Measurements from ENCODE around the gene NFATC2IP.
"Not testable (repeated sequence)": the region's sequence is repeated elsewhere in the genome, so short reads cannot be mapped to it uniquely, and the experiment has no call there.

Gene NFATC2IP

DNA sequence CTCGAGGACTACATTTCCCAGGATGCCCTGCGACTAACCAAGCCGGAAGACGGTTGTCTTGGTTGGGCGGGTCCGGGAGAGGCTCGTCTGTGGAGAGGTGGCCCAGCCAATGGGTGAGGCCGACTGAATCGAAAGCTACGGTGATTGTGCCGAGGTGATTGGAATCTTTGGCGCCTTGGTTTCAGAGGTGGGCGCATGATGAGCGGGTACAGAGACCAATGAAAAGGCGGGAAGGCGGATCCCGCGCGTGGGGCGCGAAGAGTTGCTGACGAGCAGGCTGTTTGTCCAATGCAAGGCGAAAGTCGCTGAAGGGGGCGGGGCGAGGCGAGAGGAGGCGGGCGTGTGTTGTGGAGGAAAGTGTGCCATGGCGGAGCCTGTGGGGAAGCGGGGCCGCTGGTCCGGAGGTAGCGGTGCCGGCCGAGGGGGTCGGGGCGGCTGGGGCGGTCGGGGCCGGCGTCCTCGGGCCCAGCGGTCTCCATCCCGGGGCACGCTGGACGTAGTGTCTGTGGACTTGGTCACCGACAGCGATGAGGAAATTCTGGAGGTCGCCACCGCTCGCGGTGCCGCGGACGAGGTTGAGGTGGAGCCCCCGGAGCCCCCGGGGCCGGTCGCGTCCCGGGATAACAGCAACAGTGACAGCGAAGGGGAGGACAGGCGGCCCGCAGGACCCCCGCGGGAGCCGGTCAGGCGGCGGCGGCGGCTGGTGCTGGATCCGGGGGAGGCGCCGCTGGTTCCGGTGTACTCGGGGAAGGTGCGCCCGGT, at the start of gene NFATC2IP:
Gene NFATC2IP (plus strand): TSS at position 290 of the 762 bp plus-strand sequence. CDS start 75 bp downstream, at position 365.
- peak; percentile 100 for DNase-seq

DNA sequence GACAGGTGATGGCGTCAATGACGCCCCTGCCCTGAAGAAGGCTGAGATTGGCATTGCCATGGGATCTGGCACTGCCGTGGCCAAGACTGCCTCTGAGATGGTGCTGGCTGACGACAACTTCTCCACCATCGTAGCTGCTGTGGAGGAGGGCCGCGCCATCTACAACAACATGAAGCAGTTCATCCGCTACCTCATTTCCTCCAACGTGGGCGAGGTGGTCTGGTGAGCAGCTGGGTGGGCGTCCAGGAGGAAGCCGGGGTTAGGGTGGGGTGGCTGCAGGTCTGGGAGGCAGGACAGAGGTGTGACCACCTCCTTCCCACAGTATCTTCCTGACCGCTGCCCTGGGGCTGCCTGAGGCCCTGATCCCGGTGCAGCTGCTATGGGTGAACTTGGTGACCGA, 48.9 kb upstream of the NFATC2IP start:
- no peak for DNase-seq

DNA sequence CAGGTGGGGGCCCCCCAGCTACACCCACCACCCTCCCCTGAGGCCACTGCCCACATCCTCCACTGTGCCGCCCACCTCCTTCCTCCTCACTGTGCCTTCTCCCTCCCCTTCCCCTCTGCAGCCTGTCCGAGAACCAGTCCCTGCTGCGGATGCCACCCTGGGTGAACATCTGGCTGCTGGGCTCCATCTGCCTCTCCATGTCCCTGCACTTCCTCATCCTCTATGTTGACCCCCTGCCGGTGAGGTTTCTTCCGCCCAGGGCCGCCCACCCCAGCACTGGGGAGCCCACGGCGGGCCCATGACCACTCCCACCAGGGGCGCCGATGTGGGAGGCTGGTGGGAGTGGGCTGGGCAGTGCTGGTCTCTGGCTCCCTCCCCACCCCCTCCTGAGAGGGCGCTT, 47.8 kb upstream of the NFATC2IP start:
- DNase-seq: no peak

DNA sequence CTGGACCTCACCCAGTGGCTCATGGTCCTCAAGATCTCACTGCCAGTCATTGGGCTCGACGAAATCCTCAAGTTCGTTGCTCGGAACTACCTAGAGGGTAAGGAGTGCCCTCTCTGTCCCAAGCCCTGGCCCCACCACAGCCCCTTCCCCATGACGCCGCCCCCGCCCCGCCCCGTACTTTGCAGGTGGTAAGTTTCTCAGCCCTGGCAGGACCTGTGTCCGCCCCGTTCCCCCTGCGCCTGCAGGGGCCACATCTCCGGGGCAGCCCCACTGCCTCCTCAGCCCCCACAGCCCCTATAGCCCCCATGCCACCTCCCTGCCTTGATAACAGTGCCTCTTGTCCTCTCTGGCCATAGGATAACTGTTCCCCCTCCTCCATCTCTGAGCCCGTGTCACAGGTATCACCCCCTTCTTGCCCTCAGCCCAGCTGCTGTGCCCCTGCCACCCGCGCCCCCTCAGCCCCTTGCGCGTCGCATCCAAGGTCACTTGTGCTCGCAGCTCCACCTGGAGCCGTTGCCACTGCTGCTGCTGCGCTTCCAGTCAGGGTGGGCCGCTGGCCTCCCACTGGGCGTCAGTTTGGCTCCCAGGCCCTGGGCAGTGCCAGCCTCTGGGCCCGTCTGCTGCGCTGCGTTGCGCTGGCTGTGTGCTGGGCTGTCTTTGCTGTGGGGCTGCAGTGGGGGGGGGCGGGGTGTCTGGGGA, 47.2 kb upstream of the NFATC2IP start:
- no peak for DNase-seq

DNA sequence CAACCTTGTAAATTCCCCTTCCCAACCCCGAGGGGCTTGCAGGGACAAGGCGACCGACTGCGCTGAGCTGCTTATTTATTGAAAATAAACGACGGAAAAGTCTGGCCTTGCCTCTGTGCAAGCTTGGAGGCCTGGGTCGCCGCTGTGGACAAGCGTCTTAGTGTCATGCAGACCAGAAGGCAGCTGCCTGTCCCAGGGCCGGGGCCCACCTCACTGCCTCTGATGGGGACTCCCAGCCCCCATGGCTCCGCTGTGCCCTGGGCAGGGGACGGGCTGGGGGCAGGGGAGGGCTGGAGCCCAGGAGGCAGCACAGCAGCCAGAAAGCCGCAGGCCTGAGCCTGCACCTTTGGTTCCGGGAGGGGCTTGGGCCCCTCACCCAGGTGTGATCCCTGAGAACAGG, 46.4 kb upstream of the NFATC2IP start:
- no peak for DNase-seq

DNA sequence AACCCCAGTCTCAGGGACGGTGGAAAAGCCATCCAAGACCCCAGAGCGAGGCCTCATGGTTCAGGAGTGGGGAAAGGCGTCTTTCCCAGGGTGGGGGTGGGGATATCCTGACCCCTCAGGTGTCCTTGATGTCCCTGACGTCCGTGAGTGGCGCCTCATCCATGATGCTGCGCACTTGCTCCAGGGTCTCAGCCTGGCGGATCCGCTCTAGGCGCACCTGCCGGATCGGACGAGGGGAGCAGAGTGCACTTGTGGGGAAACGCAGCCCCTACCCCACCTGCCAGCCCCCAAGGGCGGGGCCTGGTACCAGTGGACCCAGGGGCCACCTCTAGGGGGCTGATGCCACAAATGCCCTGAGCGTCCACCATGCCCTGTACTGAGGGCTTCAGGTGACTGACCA, 45.9 kb upstream of the NFATC2IP start:
- no peak for DNase-seq

DNA sequence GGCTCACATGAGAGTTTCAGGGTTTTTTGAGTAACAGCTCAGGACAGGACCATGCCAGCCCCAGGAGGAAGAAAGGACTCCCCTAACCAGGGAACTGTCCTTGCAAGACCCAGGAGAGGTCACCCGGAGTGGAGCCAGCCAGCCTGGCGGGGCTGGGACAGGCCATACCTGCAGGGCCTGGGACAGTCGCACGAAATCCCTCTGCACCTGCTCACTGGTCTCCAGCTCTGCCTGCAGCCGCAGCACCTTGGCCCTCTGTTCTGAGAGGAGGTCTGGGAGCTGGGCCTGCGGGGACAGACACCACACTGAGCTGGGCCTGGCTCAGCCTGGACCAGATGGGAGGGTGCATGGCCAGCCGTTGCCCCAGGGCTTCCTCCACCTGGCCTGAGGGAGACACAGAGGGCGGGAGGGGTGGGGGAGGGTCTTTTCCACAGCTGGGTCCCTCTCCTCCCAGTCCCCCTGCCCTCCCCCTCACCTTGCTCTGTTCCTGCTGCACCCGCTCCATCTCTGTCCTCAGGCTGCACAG, 45.4 kb upstream of the NFATC2IP start:
- no peak for DNase-seq

DNA sequence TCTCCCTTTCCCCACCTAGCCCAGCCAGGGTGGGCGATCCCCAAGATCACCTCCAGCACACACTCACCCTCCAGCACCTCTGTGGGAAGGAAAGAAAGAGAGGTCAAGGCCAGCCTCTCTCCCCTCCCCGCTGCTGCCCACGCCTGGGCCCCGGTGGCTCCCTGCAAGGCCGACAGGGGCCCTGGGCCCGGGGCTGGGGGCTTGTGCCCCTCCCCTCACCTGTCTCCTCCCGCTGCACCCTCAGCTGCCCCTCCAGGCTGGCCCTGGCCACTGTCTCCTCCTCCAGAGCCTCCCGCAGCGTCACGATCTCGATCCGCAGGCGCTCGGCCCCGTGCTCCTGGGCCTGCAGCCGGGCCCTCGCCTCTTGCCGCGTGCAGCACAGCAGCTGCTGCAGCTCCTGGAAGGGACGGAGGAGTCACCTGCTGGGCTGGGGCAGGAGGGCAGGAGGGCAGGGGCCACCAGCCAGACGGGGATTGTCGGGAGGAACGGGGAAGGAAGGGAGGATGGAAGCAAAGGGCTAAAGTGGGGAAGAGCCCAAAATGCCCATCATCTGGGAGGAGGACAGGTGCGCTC, 44.9 kb upstream of the NFATC2IP start:
- no peak for DNase-seq

DNA sequence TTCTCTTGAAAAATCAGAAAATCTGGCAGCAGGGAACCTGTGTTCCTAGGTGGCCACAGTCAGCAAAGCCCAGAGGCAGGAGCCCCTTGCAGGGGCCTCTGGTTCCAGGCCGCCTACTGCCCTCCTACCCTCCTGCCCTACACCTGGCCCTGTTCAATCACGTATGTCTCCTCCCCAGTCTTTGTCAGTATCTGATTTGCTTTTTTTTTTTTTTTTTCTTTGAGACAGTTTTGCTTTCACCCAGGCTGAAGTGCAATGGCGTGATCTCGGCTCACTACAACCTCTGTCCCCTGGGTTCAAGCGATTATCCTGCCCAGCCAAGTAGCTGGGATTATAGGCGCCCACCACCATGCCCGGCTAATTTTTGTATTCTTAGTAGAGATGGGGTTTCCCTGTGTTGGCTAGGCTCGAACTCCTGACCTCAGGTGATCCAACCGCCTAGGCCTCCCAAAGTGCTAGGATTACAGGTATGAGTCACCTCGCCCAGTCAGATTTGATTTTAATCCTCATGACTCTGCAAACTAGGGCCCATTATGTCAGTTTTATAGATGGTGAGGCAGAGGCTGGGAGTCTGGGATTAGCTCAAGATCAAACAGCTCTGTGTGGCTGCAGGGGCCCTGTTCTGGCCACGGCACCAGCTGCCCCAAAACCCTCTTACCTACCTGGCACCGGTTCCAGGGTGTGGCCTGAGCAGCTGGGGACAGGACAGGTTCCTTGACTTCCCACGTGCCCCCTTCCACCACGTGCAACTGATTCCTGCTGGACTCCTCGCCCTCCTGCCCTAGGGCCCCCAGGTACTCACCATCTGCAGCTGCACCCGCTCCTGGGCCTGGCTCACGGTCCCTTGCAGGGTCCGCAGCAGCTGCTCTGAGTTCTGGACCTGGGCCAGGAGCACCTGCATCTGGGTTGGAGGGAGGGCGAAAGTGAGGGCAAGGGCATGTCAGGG, 40.4 kb upstream of the NFATC2IP start:
- no peak for DNase-seq

DNA sequence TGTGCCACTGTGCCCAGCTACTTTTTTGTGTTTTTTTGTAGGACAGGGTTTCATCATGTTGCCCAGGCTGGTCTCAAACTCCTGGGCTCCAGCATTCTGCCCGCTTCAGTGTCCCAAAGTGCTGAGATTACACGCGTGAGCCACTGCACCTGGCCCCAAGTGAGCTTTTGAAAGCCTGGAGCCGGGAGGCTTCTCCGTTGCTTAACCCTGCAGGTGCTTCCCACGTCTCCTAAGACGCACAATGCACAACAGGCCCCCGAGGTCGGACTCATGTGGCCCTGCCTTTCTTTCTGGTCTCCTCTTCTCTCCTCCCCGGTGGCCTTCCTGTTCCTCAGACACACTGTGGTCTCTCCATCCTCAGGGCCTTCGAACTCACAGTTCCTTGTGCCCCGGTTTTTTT, 38.2 kb upstream of the NFATC2IP start:
- DNase-seq: no peak

DNA sequence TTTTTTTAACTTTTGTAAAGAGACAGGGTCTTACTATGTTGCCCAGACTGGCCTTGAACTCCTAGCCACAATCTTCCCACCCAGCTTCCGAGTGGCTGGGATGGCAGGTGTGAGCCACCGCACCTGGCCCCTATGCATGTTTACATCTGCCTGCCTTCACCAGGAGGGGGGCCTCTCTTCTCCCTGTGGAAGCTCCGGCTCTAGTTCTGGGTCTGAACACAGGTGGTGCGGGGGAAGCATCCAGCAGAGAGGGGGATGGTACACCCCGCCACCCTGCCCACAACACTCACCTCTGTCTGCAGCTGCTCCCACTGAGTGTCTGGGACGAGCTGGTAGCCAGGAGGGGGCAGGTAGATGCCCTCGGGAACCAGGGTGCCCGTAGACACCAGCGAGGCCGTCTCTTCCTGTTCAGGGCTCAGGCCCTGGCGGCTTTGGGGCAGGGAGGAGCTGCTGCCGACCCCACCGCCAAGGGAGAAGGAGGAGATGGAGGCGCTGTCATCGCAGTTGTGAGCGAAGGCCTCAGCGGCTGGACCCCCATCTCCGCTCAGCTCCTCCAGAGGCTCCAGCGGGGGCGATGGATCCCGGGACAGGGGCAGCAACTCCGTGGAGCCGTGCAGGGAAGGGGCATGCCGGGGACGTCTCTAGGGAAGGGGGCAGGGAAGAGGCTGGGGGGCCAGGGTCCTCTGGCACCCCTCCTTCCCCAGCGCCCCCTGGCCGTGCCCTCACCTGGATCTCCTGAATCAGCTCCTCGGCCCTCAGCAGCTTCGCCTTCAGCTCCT, 36.6 kb upstream of the NFATC2IP start:
- DNase-seq: no peak

DNA sequence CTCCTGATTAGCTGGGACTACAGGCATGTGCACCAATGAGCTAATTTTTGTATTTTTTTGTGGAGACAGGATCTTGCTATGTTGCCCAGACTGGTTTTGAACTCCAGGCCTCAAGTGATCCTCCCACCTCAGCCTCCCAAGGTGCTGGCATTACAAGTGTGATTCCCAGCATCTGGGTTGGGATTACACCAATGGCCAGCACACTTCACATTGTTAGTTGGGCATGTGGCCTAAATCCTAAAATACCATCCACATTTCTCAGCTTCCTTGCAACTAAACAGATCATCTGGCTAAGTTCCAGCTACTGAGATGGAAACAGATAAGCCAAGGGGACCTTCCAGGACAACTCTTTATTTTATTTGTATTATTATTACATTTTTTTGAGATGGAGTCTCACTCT, 35.6 kb upstream of the NFATC2IP start:
- DNase-seq: no peak

DNA sequence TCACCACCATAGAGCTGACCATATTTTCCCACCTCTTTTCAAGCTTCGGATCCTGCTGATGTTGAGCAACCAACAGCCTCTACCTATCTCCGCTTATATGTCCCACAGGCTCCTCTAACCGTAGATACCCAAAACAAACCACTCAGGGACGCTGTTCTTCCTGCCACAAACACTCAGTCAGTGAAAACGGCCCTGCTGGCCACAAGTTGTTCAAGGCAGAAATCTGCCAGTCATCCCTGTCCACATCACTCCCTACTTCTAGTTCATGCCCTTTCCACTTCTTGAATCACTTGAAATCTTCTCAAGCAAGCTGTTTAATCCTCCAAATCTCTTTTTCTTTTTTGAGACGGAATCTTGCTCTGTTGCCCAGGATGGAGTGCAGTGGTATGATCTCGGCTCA, 33.6 kb upstream of the NFATC2IP start:
- no peak for DNase-seq

DNA sequence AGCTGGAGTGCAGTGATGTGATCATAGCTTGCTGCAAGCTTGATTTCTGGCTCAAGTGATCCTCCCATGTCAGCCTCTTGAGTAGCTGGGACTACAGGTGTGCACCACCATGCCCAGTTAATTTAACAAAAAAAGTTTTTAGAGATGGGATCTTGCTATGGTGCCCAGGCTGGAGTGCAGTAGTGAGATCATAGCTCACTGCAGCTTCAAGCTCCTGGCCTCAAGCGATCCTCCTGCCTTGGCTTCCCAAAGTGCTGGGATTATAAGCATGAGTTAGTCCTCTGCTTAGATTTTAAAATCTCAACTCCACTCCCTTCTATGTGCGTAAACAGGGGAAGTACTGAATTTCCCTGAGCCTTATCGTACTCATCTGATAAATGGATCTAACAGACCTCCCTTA, 32.0 kb upstream of the NFATC2IP start:
- DNase-seq: no peak

DNA sequence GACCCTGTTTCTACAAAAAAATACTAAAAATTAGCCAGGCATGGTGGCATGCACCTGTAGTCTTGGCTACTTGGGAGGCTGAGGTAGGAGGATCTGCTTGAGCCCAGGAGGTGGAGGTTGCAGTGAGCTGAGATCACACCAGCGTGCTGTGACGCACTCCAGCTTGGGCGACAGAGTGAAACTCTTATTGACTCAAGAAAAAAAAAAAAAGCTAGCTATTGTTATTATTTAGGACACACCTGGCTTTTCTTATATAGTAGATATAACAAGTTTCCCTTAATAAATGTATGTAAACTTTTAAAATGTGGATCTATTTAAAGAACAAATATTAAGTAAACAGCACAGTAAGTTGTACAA, 27.5 kb upstream of the NFATC2IP start:
- no peak for DNase-seq

DNA sequence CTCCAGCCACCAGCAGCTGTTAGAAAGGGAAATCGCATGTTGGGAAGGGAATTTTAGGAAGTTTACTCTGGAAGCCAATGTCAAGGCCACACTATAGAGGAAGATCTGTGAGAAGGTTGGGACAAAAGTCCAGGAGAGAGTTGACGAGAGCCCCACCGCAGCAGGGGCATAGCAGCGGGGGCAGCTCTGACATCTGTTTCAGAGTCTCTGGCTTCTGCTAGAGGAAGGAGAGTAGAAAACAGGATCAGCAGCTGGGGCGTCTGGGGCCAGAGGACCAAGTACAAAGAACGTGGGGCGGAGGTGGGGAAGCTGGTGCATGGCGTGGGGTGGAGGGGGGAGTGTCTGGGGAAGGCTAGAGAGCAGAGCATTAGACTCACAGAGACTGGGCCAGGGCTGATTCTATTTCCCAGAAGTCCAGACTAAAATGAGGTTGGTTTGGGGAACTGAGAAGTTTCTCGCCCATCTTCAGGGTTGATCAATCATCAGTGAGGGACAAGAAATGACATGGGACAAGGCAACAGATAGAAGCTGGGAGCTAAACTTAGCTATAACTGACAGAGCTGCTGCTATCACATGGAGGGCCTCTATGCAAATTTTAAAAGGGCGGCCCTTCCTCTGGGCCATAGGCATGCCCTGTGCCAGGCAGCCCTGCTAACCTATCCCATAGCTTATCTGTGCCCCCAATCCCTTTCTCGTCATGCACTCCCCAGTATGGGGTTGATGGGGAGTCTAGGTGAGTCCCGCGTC, 26.9 kb upstream of the NFATC2IP start:
- DNase-seq: no peak

DNA sequence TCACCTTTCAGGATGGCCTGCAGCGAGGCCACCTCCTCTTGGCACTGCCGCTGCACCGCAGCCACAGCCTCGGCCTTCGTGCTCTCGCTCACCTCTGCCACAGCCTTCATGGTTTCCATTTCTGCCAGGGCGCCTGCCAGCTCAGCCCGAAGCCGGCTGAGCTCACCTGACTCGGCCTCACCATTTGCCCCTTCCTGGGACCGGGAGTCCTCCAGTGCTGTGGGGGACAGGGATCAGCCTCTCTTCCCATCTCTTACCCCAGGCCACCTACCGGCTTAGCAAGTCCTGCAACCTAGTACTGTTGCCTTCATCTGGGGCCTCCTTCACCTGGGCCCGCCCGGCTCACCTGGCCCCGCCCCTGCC, 26.4 kb upstream of the NFATC2IP start:
- DNase-seq: no peak

DNA sequence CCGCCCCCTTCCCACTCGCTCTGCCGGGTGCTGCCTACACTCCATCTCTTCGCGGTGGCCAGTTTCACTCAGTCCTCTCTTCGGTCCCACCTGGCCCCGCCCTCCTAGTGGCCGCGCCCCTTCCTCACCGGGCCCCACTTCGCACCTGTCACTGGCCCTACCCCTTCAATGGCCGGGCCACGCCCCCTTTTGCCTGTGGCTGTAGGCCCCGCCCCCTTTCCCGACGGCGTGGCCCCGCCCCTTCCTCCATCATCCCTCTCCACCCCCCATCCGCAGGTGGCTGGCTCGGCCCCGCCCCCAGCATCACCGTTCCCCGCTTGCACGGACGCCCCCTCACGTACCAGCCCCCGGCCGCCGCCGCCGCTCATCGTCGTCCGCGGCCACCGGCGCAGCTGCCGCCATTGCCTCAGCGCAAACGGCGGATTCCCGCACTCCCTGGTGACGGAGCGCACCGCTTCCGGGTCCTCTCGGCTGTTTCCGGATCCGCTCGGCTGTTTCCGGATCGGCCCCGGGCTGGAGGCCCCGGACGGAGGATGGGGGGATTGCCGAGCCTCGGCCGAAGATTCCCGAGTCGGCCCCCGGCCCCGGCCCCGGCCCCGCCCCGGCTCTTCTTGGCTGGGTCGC, 25.9 kb upstream of the NFATC2IP start, which contains the start of gene RABEP2:
Gene RABEP2 (minus strand): TSS at position 477 of the 624 bp plus-strand sequence. CDS start 75 bp downstream, at position 402.
- peak; percentile 99 for DNase-seq

DNA sequence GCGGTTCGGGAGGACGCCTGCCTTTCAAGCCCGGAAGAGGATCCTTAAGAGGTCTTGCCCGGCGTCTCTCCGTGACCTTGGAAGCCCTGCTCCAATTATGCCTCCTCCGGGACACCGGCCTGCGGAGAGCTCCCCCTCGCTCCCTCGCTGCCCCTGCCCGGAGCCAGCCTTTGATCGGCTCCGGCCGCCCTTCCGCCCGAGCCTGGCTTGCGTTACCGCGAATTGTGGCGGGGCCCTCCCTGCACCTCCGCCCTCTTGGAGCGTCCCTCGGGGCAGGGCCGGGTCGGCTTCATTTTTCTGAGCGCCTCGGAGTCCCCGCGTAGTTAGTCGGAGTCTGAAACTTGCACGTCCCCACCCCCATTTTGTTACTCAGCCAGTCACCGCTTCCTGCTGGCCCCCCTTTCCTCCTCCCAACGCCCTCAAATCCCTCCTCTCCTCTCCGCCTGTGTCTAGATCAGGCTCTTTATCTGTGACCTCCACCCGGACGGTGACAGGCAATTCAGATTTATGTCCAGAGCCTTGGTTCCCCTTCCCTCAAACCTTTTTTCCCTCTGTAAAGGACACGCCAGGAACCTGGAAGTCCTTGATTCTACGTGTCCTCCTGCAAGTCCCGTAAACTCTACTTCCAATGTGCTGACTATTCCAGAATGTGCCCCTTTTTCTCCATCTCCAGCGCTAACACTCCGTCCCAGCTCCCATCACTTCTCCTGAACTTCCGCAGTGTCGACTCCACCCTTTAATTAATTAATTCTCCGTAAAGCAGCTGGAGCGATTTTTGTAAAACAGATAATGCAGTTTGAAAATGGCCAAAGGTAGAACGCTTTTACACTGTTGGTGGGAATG, 25.1 kb upstream of the NFATC2IP start:
- peak; percentile 88 for DNase-seq

DNA sequence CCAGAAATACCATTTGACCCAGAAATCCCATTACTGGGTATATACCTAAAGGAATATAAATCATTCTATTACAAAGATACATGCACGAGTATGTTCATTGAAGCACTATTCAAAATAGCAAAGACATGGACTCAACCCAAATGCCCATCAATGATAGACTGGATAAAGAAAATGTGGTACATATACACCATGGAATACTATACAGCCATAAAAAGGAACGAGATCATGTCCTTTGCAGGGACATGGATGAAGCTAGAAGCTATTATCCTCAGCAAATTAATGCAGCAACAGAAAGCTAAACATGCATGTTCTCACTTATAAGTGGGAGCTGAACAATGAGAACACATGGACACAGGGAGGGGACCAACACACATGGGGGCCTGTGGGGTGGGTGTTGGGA, 24.5 kb upstream of the NFATC2IP start:
- DNase-seq: not testable (repeated sequence)
